ENCODE results near the gene NSFL1C.

DNA sequence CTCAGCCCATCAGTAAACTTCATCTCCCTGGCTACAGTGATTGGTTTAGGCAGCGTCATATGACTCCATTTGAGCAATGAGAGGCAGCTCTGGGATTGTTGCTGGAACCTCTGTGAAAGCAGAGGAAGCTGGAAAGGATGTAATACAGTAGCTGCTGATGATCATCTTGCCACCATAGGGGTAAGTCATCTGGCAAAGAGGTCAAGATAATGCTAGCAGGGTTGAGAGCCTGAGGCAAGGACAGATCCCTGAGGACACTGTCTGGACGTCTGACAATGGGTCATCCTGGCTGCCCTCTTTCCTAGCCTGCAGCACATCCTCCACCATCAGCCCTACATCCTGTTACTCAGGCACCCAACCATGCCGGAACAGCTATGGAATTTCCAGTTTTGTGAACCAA is 48.3 kb downstream of the NSFL1C start:
- no peak for TF ChIP-seq POLR2AphosphoS5 (IDR thresholded peaks at IDR 0.05)
- TF ChIP-seq, protein P1, sequence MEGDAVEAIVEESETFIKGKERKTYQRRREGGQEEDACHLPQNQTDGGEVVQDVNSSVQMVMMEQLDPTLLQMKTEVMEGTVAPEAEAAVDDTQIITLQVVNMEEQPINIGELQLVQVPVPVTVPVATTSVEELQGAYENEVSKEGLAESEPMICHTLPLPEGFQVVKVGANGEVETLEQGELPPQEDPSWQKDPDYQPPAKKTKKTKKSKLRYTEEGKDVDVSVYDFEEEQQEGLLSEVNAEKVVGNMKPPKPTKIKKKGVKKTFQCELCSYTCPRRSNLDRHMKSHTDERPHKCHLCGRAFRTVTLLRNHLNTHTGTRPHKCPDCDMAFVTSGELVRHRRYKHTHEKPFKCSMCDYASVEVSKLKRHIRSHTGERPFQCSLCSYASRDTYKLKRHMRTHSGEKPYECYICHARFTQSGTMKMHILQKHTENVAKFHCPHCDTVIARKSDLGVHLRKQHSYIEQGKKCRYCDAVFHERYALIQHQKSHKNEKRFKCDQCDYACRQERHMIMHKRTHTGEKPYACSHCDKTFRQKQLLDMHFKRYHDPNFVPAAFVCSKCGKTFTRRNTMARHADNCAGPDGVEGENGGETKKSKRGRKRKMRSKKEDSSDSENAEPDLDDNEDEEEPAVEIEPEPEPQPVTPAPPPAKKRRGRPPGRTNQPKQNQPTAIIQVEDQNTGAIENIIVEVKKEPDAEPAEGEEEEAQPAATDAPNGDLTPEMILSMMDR (IDR thresholded peaks at IDR 0.05), result no peak
- no peak for TF ChIP-seq POLR2A (IDR thresholded peaks at IDR 0.05)
- no peak for TF ChIP-seq EP300 (IDR thresholded peaks at IDR 0.05)

All from upper lobe of left lung (tissue), 4 donors.